ENCODE results near the gene CALHM1. TPM values are rescaled to one million over a fixed set of nuclear protein-coding genes. Genes with fewer than 3 reads are reported as not detected.

CALHM1 gene
- total and polyA plus RNA-seq, 2 of the 8 experiments (the other 6 are each of a cell fraction or from before 2014, with no cell fraction given), result 0.29 to 0.34 TPM

- POLR2A ChIA-PET (ENCODE audit: partially characterized antibody), result interaction anchor here (0.7 to 3.1 kb wide), 9 partner anchors 10 to 125 kb away, joined by 3 to 12 read pairs (median 4); partner anchors contain the start of genes ATP5MK, CALHM2, NEURL1 and PCGF6
- TF ChIP-seq, protein P1, sequence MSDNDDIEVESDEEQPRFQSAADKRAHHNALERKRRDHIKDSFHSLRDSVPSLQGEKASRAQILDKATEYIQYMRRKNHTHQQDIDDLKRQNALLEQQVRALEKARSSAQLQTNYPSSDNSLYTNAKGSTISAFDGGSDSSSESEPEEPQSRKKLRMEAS (IDR thresholded peaks at IDR 0.05), result peak; percentile 90
- TF ChIP-seq BRCA1 (IDR thresholded peaks at IDR 0.05; ENCODE audit: low read depth, low read length), result no peak
- no peak for TF ChIP-seq CTBP2 (IDR thresholded peaks at IDR 0.05; ENCODE audit: borderline replicate concordance, insufficient read depth, insufficient read length, low read length)
- TF ChIP-seq BACH1 (IDR thresholded peaks at IDR 0.05; ENCODE audit: low read length), result no peak
- no peak for TF ChIP-seq POLR2AphosphoS5 (IDR thresholded peaks at IDR 0.05; ENCODE audit: low read depth, low read length)
- TF ChIP-seq CBX5 (IDR thresholded peaks at IDR 0.05; ENCODE audit: low read depth, low read length), result no peak
- TF ChIP-seq SIRT6 (IDR thresholded peaks at IDR 0.05; ENCODE audit: low read length), result no peak
- TF ChIP-seq TAF1 (IDR thresholded peaks at IDR 0.05; ENCODE audit: low read depth, low read length), result no peak
- TF ChIP-seq EZH2 (IDR thresholded peaks at IDR 0.05; ENCODE audit: low read depth, low read length, severe bottlenecking), result no peak
- TF ChIP-seq SUZ12 (IDR thresholded peaks at IDR 0.05; ENCODE audit: low read length), result no peak
- 0 out of 2 replicates have a peak, but pooled peaks have one; percentile 49 for TF ChIP-seq RXRA (IDR thresholded peaks at IDR 0.05; ENCODE audit: insufficient read depth, low read depth, low read length)
- no peak for TF ChIP-seq SP4 (IDR thresholded peaks at IDR 0.05; ENCODE audit: low read length)
Observed at GRCh38 chr10:103476046-103476768, 17.5 kb upstream of the CALHM1 start.

More at GRCh38 chr10:103476046-103476768, 17.5 kb upstream of the CALHM1 start:
- Histone ChIP-seq H3K79me2 (ENCODE audit: control insufficient read depth in 1 of 2, insufficient read depth in 2 of 2, low read length in 2 of 2) (no peaks in the 10 kb centered on the region), H3K27ac (ENCODE audit: low read depth, low read length) (no peak overlapping the region), H4K5ac (ENCODE audit: insufficient read length, low read depth, low read length) (no peak overlapping the region), H3K23ac (ENCODE audit: insufficient read length) (no peak overlapping the region), H2BK120ac (replicated peaks; ENCODE audit: low read depth, low read length) (no peak overlapping the region), H2BK12ac (ENCODE audit: low read depth, low read length) (no peak overlapping the region; the same call in 1 of the 2 replicates), H3K9ac (replicated peaks in 1 of 4; ENCODE audit: extremely low read depth in 1 of 4, low read depth in 3 of 4, low read length in 3 of 4) (no peak overlapping the region), H3K79me1 (ENCODE audit: low read depth, low read length) (no peaks in the 10 kb centered on the region), H3K4me3 (ENCODE audit: extremely low read depth in 1 of 4, insufficient read depth in 2 of 4, low read depth in 3 of 4, low read length in 4 of 4) (no peak overlapping the region), H4K91ac (replicated peaks; ENCODE audit: insufficient read length, low read length) (peak overlapping the region; percentile 25), H4K20me1 (replicated peaks in 1 of 2; ENCODE audit: control insufficient read depth in 1 of 2, insufficient read depth in 2 of 2, low read length in 2 of 2) (no peaks in the 10 kb centered on the region), H3K18ac (ENCODE audit: extremely low read depth, low read length) (peak overlapping the region; percentile 97), H2BK15ac (ENCODE audit: low read length) (peak overlapping the region; percentile 92; the same call in 1 of the 2 replicates), H3K4me2 (ENCODE audit: insufficient read depth in 1 of 2, low read depth in 2 of 2, low read length in 2 of 2) (no peak overlapping the region), H3K14ac (ENCODE audit: insufficient read length) (no peak overlapping the region), H3K4me1 (replicated peaks in 1 of 4; ENCODE audit: control insufficient read depth in 3 of 4, insufficient read depth in 4 of 4, low read length in 3 of 4) (peaks cover 0 to 16% (median 10%) of the 10 kb centered on the region in 4 experiments; a peak in 6 of 7 replicates), H3K4ac (replicated peaks; ENCODE audit: insufficient read length, low read depth, low read length) (no peak overlapping the region), H3K27me3 (replicated peaks in 1 of 4; ENCODE audit: control insufficient read depth in 3 of 4, extremely low read depth in 1 of 4, insufficient read depth in 3 of 4, low read length in 3 of 4) (no peaks in the 10 kb centered on the region; a peak in 2 of 7 replicates), H3K23me2 (ENCODE audit: low read depth, low read length) (peaks cover 4% of the 10 kb centered on the region; the same call in 1 of the 2 replicates), H2AFZ (ENCODE audit: low read length) (peak overlapping the region; percentile 95), H2BK20ac (ENCODE audit: low read length) (no peak overlapping the region; the same call in 1 of the 2 replicates), H2AK5ac (ENCODE audit: low read depth, low read length) (no peak overlapping the region), H2BK5ac (ENCODE audit: low read depth, low read length) (no peak overlapping the region; the same call in 1 of the 2 replicates), H3K56ac (replicated peaks; ENCODE audit: insufficient read length, low read depth, low read length) (no peak overlapping the region), H4K8ac (ENCODE audit: extremely low read depth, insufficient read depth, low read length) (no peak overlapping the region), H3K9me3 (ENCODE audit: insufficient read depth in 2 of 2, low read depth in 1 of 2, low read length in 1 of 2) (no peaks in the 10 kb centered on the region), H3K36me3 (ENCODE audit: control insufficient read depth in 2 of 4, insufficient read depth in 4 of 4, low read length in 3 of 4) (no peaks in the 10 kb centered on the region)
- 63% methylated on average over 11 of the region's 11 CpGs; no CpG with 5 or more reads in 1 of the 2 experiments for WGBS, 2 experiments (ENCODE audit: extremely low coverage in 1 of 2, insufficient coverage in 1 of 2, insufficient read length in 1 of 2, insufficient replicate concordance in 2 of 2, low coverage in 1 of 2, low lambda C conversion rate in 2 of 2, missing lambda C conversion rate in 1 of 2)
- no peak for FAIRE-seq
- CTCF ChIA-PET (ENCODE audit: partially characterized antibody), result interaction anchor here (0.6 to 9.0 kb wide), 26 partner anchors 9 to 644 kb away, joined by 3 to 71 read pairs (median 4); partner anchors contain the start of genes CALHM1, CALHM2 and NEURL1
- peak in 1 of 2 experiments; percentile 63 for DNase-seq (ENCODE audit: low read depth in 1 of 2, low spot score in 2 of 2)

All from H1 (cell line).